HEK293 (cell line): ENCODE data around the gene C14orf132.

Source experiments
- CTCF ChIA-PET: fragments of 350-600 bp; formaldehyde crosslinking; extraction: SDS; loops from one replicate; lab custom pipeline; 2021; ENCODE audit warnings: antibody characterized with exemption; lab: Yijun Ruan, JAX
- POLR2A ChIA-PET: fragments of 300-600 bp; formaldehyde crosslinking; extraction: SDS; loops from one replicate; lab custom pipeline; 2020; ENCODE audit warnings: antibody characterized with exemption, inconsistent platforms; lab: Yijun Ruan, JAX
- H3K27ac ChIP-seq: fragments of 200-500 bp; sonication (Bioruptor generic); 2 replicates; pipeline ENCODE4 v1.5.1; 2014; ENCODE audit warnings: low read depth, low read length, control low read depth, inconsistent platforms; ENCODE audit errors: extremely low read depth
- H3K36me3 ChIP-seq, 2 experiments: fragments of 200-500 bp in 1 of 2; sonication (Bioruptor generic) in 1 of 2; 1 replicate in 1 of 2; 2 replicates in 1 of 2; pipeline ENCODE4 v1.5.1; 2014 to 2017; ENCODE audit warnings: inconsistent platforms in 2 of 2, low read length in 2 of 2; ENCODE audit not compliant: control insufficient read depth in 2 of 2, insufficient read depth in 1 of 2
- H3K4me1 ChIP-seq: fragments of 200-500 bp; sonication (Bioruptor generic); 2 replicates; pipeline ENCODE4 v1.5.1; 2014; ENCODE audit warnings: mild to moderate bottlenecking, low read length, inconsistent platforms; ENCODE audit not compliant: control insufficient read depth, insufficient read depth
- H3K4me3 ChIP-seq: 2 replicates; pipeline ENCODE4 v1.5.1; 2011; ENCODE audit warnings: low read depth, mild to moderate bottlenecking, control low read depth, low read length, moderate library complexity
- H3K9me3 ChIP-seq: fragments of 200-500 bp; sonication (Bioruptor generic); 2 replicates; pipeline ENCODE4 v1.5.1; 2014; ENCODE audit warnings: low read depth, low read length, inconsistent platforms; ENCODE audit not compliant: control insufficient read depth, insufficient read depth
- BCL11B ChIP-seq: fragments of 450-650 bp; formaldehyde crosslinking; IDR thresholded peaks from 2 replicates; pipeline ENCODE4 v1.5.1; 2016; ENCODE audit warnings: low read depth, missing biosample characterization, missing genetic modification characterization
- KLF7 ChIP-seq: fragments of 450-650 bp; formaldehyde crosslinking; IDR thresholded peaks from 2 replicates; pipeline ENCODE4 v1.5.1; 2016; ENCODE audit warnings: missing biosample characterization, missing genetic modification characterization, borderline replicate concordance
- ZBTB8A ChIP-seq: fragments of 450-650 bp; formaldehyde crosslinking; IDR thresholded peaks from 2 replicates; pipeline ENCODE4 v1.5.1; 2016; ENCODE audit warnings: missing biosample characterization, missing genetic modification characterization
- ZFP3 ChIP-seq: fragments of 450-650 bp; formaldehyde crosslinking; IDR thresholded peaks from 2 replicates; pipeline ENCODE4 v1.5.1; 2016; ENCODE audit warnings: low read depth, missing biosample characterization, missing genetic modification characterization
- ZNF174 ChIP-seq: fragments of 450-650 bp; formaldehyde crosslinking; IDR thresholded peaks from 2 replicates; pipeline ENCODE4 v1.5.0; 2017; ENCODE audit warnings: missing biosample characterization, mild to moderate bottlenecking, missing genetic modification characterization
- ZNF175 ChIP-seq: fragments of 450-650 bp; formaldehyde crosslinking; IDR thresholded peaks from 2 replicates; pipeline ENCODE4 v1.5.1; 2016; ENCODE audit warnings: missing biosample characterization, missing genetic modification characterization
- ZNF211 ChIP-seq: fragments of 450-650 bp; formaldehyde crosslinking; IDR thresholded peaks from 2 replicates; pipeline ENCODE4 v1.5.1; 2016; ENCODE audit warnings: low read depth, missing biosample characterization, missing genetic modification characterization
- ZNF335 ChIP-seq: fragments of 450-650 bp; formaldehyde crosslinking; conservative IDR thresholded peaks from 2 replicates; pipeline ENCODE4 v1.5.1; 2016; ENCODE audit warnings: missing biosample characterization, missing genetic modification characterization
- ZNF350 ChIP-seq: fragments of 450-650 bp; formaldehyde crosslinking; IDR thresholded peaks from 2 replicates; pipeline ENCODE4 v1.5.0; 2017; ENCODE audit warnings: missing biosample characterization, mild to moderate bottlenecking, missing genetic modification characterization
- ZNF37A ChIP-seq: fragments of 450-650 bp; IDR thresholded peaks from 2 replicates; pipeline ENCODE4 v1.5.1; 2018; ENCODE audit warnings: missing biosample characterization, missing genetic modification characterization
- ZNF391 ChIP-seq: fragments of 450-650 bp; formaldehyde crosslinking; IDR thresholded peaks from 2 replicates; pipeline ENCODE4 v1.5.1; 2016; ENCODE audit warnings: low read depth, missing biosample characterization, missing genetic modification characterization, borderline replicate concordance
- ZNF623 ChIP-seq: fragments of 450-650 bp; formaldehyde crosslinking; IDR thresholded peaks from 2 replicates; pipeline ENCODE4 v1.5.1; 2016; ENCODE audit warnings: missing biosample characterization, missing genetic modification characterization
- ZNF776 ChIP-seq: fragments of 450-650 bp; formaldehyde crosslinking; IDR thresholded peaks from 2 replicates; pipeline ENCODE4 v1.5.0; 2017; ENCODE audit warnings: missing biosample characterization, missing genetic modification characterization, borderline replicate concordance
- TF ChIP-seq, protein P1 (sequence below): IDR thresholded peaks from 2 replicates; pipeline ENCODE4 v1.6.1; 2011; ENCODE audit warnings: mild to moderate bottlenecking, low read depth, low read length, borderline replicate concordance
- TF ChIP-seq, protein P2 (sequence below): fragments of 450-650 bp; IDR thresholded peaks from 2 replicates; pipeline ENCODE4 v1.5.1; 2018; ENCODE audit warnings: missing biosample characterization, missing genetic modification characterization
- TF ChIP-seq, protein P3 (sequence below): fragments of 450-650 bp; formaldehyde crosslinking; conservative IDR thresholded peaks from 2 replicates; pipeline ENCODE4 v1.5.1; 2016; ENCODE audit warnings: low read depth, missing biosample characterization, missing genetic modification characterization
- TF ChIP-seq, protein P4 (sequence below): fragments of 450-650 bp; formaldehyde crosslinking; IDR thresholded peaks from 2 replicates; pipeline ENCODE4 v1.5.1; 2016; ENCODE audit warnings: missing biosample characterization, missing genetic modification characterization

The C14orf132 gene

DNA sequence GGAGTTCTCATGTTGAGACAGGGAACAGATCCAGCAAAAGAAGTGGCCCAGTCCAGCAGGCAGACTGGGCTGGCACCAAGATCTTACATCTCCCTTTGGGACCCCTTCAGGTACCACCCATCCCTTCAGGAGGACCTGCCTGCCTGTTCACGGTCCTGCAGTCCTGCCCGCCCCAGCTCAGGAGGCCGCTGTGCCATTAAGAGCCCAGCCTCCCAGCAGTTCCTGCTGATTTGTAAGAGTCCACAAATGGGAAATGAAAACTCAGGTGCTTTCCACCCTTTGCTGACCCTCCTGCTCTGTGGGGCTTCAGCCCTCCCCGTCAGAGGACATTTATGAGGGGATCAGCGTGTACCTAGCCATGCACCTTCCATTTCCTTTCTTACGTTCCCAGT lies 39.5 kb downstream of the C14orf132 start (continued):
- TF ChIP-seq ZNF623 (tag by site-specific recombination) (no peak), ZBTB8A (no peak), ZNF211 (tag by site-specific recombination) (no peak), ZNF37A (tag by site-specific recombination) (no peak)

DNA sequence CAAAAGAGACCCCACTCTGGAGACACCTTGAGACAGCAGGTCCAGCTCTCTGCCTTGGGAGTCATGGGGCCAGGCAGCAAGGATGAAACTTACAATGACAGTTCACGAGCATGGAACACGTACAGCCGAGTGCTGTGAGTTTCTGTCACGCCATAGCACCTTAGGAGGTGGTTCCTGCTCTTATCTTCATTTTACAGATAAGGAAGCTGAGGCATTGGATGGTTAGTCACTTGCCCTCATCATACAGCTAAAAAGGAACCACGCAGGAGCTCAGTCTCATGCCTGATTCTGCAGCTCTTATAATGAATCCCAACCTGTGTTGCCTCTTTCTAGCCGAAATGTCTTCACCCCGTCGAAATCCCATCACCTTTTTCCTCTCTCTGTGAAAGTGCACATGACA lies 39.9 kb downstream of the C14orf132 start:
- CTCF ChIA-PET: no interaction called here
- no peaks in the 10 kb centered on the region for H3K9me3 ChIP-seq
- no peak overlapping the region for H3K4me3 ChIP-seq
- TF ChIP-seq BCL11B (no peak), ZNF391 (tag by site-specific recombination) (no peak), ZNF335 (tag by site-specific recombination) (no peak), ZFP3 (tag by site-specific recombination) (no peak), ZNF174 (tag by site-specific recombination) (no peak), ZNF350 (tag by site-specific recombination) (no peak), ZNF175 (no peak), ZNF776 (tag by site-specific recombination) (no peak), KLF7 (no peak)
- TF ChIP-seq, protein P1, sequence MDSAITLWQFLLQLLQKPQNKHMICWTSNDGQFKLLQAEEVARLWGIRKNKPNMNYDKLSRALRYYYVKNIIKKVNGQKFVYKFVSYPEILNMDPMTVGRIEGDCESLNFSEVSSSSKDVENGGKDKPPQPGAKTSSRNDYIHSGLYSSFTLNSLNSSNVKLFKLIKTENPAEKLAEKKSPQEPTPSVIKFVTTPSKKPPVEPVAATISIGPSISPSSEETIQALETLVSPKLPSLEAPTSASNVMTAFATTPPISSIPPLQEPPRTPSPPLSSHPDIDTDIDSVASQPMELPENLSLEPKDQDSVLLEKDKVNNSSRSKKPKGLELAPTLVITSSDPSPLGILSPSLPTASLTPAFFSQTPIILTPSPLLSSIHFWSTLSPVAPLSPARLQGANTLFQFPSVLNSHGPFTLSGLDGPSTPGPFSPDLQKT: no peak
- TF ChIP-seq, protein P2, sequence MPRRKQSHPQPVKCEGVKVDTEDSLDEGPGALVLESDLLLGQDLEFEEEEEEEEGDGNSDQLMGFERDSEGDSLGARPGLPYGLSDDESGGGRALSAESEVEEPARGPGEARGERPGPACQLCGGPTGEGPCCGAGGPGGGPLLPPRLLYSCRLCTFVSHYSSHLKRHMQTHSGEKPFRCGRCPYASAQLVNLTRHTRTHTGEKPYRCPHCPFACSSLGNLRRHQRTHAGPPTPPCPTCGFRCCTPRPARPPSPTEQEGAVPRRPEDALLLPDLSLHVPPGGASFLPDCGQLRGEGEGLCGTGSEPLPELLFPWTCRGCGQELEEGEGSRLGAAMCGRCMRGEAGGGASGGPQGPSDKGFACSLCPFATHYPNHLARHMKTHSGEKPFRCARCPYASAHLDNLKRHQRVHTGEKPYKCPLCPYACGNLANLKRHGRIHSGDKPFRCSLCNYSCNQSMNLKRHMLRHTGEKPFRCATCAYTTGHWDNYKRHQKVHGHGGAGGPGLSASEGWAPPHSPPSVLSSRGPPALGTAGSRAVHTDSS (tag by site-specific recombination): no peak
- TF ChIP-seq, protein P3, sequence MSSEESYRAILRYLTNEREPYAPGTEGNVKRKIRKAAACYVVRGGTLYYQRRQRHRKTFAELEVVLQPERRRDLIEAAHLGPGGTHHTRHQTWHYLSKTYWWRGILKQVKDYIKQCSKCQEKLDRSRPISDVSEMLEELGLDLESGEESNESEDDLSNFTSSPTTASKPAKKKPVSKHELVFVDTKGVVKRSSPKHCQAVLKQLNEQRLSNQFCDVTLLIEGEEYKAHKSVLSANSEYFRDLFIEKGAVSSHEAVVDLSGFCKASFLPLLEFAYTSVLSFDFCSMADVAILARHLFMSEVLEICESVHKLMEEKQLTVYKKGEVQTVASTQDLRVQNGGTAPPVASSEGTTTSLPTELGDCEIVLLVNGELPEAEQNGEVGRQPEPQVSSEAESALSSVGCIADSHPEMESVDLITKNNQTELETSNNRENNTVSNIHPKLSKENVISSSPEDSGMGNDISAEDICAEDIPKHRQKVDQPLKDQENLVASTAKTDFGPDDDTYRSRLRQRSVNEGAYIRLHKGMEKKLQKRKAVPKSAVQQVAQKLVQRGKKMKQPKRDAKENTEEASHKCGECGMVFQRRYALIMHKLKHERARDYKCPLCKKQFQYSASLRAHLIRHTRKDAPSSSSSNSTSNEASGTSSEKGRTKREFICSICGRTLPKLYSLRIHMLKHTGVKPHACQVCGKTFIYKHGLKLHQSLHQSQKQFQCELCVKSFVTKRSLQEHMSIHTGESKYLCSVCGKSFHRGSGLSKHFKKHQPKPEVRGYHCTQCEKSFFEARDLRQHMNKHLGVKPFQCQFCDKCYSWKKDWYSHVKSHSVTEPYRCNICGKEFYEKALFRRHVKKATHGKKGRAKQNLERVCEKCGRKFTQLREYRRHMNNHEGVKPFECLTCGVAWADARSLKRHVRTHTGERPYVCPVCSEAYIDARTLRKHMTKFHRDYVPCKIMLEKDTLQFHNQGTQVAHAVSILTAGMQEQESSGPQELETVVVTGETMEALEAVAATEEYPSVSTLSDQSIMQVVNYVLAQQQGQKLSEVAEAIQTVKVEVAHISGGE: no peak
- TF ChIP-seq, protein P4, sequence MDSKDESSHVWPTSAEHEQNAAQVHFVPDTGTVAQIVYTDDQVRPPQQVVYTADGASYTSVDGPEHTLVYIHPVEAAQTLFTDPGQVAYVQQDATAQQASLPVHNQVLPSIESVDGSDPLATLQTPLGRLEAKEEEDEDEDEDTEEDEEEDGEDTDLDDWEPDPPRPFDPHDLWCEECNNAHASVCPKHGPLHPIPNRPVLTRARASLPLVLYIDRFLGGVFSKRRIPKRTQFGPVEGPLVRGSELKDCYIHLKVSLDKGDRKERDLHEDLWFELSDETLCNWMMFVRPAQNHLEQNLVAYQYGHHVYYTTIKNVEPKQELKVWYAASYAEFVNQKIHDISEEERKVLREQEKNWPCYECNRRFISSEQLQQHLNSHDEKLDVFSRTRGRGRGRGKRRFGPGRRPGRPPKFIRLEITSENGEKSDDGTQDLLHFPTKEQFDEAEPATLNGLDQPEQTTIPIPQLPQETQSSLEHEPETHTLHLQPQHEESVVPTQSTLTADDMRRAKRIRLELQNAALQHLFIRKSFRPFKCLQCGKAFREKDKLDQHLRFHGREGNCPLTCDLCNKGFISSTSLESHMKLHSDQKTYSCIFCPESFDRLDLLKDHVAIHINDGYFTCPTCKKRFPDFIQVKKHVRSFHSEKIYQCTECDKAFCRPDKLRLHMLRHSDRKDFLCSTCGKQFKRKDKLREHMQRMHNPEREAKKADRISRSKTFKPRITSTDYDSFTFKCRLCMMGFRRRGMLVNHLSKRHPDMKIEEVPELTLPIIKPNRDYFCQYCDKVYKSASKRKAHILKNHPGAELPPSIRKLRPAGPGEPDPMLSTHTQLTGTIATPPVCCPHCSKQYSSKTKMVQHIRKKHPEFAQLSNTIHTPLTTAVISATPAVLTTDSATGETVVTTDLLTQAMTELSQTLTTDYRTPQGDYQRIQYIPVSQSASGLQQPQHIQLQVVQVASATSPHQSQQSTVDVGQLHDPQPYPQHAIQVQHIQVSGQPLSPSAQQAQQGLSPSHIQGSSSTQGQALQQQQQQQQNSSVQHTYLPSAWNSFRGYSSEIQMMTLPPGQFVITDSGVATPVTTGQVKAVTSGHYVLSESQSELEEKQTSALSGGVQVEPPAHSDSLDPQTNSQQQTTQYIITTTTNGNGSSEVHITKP (tag by site-specific recombination): no peak
- POLR2A ChIA-PET: no interaction called here
- H3K4me1 ChIP-seq: no peaks in the 10 kb centered on the region
- H3K36me3 ChIP-seq: no peaks in the 10 kb centered on the region
- no peak overlapping the region for H3K27ac ChIP-seq
